Non-pigmented ciliary epithelial cell (primary cell): ENCODE measurements around the gene GALNT16.
"Not testable (repeated sequence)": the region's sequence is repeated elsewhere in the genome, so short reads cannot be mapped to it uniquely, and the experiment has no call there.

Experiments
- DNase-seq: peaks from one replicate; pipeline ENCODE4 v3.0.0-alpha.2; 2010; ENCODE audit warnings: low read depth

The GALNT16 gene

GRCh38 chr14:69363055-69363454, 103.1 kb downstream of the GALNT16 start:
- no peak for DNase-seq

- DNase-seq: no peak
These were observed 104.0 kb downstream of the GALNT16 start for GRCh38 chr14:69363964-69364363.

- DNase-seq: no peak
These were observed 104.4 kb downstream of the GALNT16 start for GRCh38 chr14:69364378-69364777.

GRCh38 chr14:69366069-69366468, 106.1 kb downstream of the GALNT16 start:
- no peak for DNase-seq

- DNase-seq: no peak
These were observed 106.8 kb downstream of the GALNT16 start for GRCh38 chr14:69366761-69367160.

GRCh38 chr14:69368381-69368780, 108.4 kb downstream of the GALNT16 start:
- no peak for DNase-seq

- no peak for DNase-seq
These were observed 110.1 kb downstream of the GALNT16 start for GRCh38 chr14:69370061-69370460.

GRCh38 chr14:69372146-69372545, 112.2 kb downstream of the GALNT16 start:
- DNase-seq: no peak

GRCh38 chr14:69373104-69373503, 113.1 kb downstream of the GALNT16 start:
- no peak for DNase-seq

- no peak for DNase-seq
These were observed 114.3 kb downstream of the GALNT16 start for GRCh38 chr14:69374235-69374634.

- no peak for DNase-seq
These were observed 115.2 kb downstream of the GALNT16 start for GRCh38 chr14:69375182-69375581.

- no peak for DNase-seq
These were observed 115.8 kb downstream of the GALNT16 start for GRCh38 chr14:69375722-69376121.

GRCh38 chr14:69376439-69376838, 116.5 kb downstream of the GALNT16 start:
- DNase-seq: peak; percentile 35

- DNase-seq: no peak
These were observed 118.3 kb downstream of the GALNT16 start for GRCh38 chr14:69378274-69378673.

GRCh38 chr14:69387311-69387710, 127.4 kb downstream of the GALNT16 start:
- no peak for DNase-seq

GRCh38 chr14:69391400-69391799, 131.4 kb downstream of the GALNT16 start:
- not testable (repeated sequence) for DNase-seq

GRCh38 chr14:69392481-69392880, 132.5 kb downstream of the GALNT16 start:
- DNase-seq: no peak

- DNase-seq: no peak
These were observed 136.0 kb downstream of the GALNT16 start for GRCh38 chr14:69395929-69396328.

GRCh38 chr14:69398053-69398817, 138.3 kb downstream of the GALNT16 start, which contains the start of the genes ERH and SLC39A9:
Gene ERH, minus strand, starts transcription at chr14:69398299. Its CDS starts 66 bp downstream, at chr14:69398233.
Gene SLC39A9, plus strand, starts transcription at chr14:69398692. Its CDS starts 678 bp downstream, at chr14:69399370.
- peak; percentile 87 for DNase-seq

- DNase-seq: no peak
These were observed 138.9 kb downstream of the GALNT16 start for GRCh38 chr14:69398818-69399210.

GRCh38 chr14:69399750-69400149, 139.8 kb downstream of the GALNT16 start:
- no peak for DNase-seq

- no peak for DNase-seq
These were observed 140.2 kb downstream of the GALNT16 start for GRCh38 chr14:69400154-69400553.

GRCh38 chr14:69401841-69402240, 141.9 kb downstream of the GALNT16 start:
- no peak for DNase-seq

GRCh38 chr14:69404478-69404877, 144.5 kb downstream of the GALNT16 start:
- DNase-seq: no peak
